22Rv1 (cell line): ENCODE measurements around the gene COL10A1.

ENCODE experiments used
- H3K27ac ChIP-seq: fragments of 450-650 bp; 2 replicates; pipeline ENCODE4 v1.5.1; 2017
- ZFX ChIP-seq: fragments of 450-650 bp; IDR thresholded peaks from 2 replicates; pipeline ENCODE4 v1.6.1; 2017; ENCODE audit warnings: antibody characterized with exemption, borderline replicate concordance
- TF ChIP-seq, protein P1 (sequence below): fragments of 450-650 bp; IDR thresholded peaks from 2 replicates; pipeline ENCODE4 v1.5.1; 2017; ENCODE audit warnings: mild to moderate bottlenecking

The COL10A1 gene

DNA sequence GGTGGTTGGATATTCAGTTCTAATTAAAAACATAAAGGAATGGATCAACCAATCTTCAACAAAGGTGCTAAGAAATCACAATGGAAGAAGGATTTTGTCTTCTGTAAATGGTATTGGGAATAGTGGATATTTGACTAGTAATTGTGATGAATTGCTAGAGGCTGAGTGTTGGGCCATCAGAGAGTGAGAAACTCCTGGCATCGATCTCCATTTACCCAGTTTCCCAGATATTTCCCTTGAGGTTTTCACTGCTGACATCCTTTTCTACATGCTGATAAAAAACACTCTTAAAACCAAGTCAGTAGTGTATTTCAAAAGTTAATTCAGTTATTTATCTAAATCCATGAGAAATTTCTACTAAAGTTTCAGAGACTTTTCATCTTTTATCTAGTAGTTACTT, 40.4 kb upstream of the COL10A1 start:
- no peak overlapping the region for H3K27ac ChIP-seq
- TF ChIP-seq ZFX: no peak
- TF ChIP-seq, protein P1, sequence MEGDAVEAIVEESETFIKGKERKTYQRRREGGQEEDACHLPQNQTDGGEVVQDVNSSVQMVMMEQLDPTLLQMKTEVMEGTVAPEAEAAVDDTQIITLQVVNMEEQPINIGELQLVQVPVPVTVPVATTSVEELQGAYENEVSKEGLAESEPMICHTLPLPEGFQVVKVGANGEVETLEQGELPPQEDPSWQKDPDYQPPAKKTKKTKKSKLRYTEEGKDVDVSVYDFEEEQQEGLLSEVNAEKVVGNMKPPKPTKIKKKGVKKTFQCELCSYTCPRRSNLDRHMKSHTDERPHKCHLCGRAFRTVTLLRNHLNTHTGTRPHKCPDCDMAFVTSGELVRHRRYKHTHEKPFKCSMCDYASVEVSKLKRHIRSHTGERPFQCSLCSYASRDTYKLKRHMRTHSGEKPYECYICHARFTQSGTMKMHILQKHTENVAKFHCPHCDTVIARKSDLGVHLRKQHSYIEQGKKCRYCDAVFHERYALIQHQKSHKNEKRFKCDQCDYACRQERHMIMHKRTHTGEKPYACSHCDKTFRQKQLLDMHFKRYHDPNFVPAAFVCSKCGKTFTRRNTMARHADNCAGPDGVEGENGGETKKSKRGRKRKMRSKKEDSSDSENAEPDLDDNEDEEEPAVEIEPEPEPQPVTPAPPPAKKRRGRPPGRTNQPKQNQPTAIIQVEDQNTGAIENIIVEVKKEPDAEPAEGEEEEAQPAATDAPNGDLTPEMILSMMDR: no peak

DNA sequence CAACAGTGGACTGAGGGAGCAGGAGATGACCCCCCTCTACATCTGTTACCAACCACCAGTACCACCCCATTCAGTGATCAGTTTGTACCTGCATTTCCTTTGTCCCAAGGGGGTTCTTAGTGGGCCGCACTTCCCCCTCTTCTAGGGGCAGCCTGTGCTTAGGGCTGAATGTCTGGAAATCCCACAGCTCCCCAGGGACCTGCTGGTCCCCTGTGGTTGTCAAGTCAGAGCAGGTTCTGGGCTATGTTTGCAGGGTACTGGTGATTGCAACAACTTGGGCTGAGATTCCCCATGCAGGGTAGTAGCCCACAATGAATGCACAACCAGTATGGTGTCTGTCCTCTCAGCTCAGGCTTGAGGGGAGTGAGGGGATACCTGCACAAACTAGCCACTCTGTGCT, 39.7 kb upstream of the COL10A1 start:
- TF ChIP-seq ZFX: no peak
- TF ChIP-seq, protein P1: no peak
- H3K27ac ChIP-seq: no peak overlapping the region

DNA sequence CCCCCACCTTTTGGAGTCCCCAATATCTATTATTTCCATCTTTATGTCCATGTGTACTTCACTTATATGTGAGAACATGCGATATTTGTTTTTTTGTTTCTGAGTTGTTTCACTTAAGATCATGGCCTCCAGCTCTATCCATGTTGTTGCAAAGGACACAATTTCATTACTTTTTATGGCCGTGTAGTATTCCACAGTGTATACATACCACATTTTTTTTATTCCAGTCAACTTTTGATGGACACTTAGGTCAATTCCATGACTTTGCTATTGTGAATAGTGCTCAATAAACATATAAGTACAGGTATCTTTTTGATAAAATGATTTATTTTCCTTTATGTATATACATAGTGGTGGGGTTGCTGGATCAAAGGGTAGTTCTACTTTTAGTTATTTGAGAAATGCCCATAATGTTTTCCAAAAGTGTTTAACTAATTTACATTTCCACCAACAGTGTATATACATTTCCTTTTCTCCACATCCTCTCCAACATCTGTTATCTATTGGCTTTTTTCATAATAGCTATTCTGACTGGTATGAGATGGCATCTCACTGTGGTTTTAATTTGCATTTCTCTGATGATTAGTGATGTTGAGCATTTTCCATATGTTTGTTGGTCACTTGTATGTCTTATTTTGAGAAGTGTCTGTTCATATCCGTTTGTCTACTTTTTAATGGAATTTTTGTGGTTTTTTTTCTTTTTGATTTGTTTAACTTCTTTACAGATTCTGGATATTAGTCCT, 34.0 kb upstream of the COL10A1 start:
- no peak overlapping the region for H3K27ac ChIP-seq
- no peak for TF ChIP-seq ZFX
- TF ChIP-seq, protein P1: no peak

DNA sequence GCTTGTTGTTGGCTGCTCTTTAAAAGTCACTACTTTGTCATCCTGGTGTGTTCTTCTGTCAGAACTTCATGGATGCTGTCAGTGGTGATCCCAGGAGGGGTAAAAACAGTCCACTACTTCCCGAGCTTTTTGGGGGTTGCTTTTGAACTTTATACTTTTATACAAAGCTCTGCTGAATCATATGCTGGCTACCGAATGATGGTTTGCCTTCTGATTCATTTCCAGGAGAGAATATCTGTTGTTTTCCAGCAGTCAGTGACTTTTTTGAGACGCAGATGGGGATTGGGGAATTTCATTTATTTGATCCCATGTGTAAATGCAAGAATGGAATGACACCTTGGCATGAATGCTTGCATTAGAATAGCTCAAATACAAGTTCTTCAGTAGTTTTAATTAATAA, 32.7 kb upstream of the COL10A1 start:
- no peak overlapping the region for H3K27ac ChIP-seq
- TF ChIP-seq, protein P1: no peak
- TF ChIP-seq ZFX: no peak

DNA sequence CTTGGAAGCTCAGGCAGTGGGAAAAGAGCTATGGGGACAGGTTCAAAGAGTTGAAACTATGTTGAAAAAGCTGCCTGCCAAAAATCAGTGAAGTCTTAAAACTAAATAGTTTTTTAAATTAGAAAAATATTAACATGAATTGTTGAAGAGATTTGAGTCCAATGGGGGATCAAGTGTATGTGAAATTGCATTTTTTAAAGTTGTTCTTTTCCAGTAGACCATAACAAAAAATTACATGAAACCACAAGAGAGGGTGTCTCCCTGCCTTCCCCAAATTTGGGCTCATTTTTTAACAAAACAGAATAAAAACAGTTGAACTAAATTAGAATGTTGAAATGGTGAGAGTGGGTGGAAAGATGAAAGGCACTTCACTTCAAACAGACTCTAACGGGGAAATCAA, 31.5 kb upstream of the COL10A1 start:
- TF ChIP-seq ZFX: no peak
- TF ChIP-seq, protein P1: no peak
- no peak overlapping the region for H3K27ac ChIP-seq

DNA sequence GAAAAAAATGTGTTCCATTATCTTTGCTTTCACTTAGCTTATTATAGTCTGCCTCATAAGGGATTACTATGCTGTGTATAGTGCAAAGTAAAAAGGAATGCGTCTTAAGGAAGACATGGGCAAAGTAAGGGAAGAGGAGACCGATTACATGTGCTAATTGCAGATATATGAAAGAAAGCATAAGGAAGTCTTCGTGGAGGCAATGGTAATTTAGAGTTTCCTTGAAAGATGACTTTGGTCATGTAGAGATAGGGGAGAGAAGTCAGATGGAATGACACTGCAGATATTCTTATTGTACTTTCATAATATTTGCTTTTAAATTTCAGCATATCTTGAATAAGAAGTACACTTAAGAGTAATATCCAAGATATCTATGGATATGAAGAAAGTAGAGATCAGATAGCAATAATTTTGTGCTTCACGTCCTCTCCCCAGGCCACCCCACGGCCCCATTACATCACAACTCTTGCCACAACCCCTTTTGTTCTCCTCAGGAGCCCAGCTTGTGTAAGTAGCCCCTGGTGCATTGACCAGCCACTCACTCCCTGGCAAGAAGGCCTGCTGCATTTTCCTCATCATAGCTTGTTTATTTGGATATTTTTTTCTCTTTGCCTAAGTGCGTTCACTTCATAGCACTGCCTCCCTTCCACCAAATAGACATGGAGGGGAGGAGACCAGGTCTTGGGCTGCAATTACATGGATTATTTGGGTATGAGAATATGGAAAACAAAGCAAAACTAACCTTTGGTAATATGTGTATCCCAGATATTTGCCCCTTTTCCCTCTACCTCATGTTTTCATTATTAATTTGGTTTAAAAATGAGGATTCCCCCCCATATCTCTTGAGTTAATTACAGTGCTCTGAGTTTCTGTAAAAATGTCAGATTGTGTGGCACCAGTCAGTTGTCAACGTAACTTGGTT, 30.7 kb upstream of the COL10A1 start:
- no peak overlapping the region for H3K27ac ChIP-seq
- TF ChIP-seq, protein P1: no peak

DNA sequence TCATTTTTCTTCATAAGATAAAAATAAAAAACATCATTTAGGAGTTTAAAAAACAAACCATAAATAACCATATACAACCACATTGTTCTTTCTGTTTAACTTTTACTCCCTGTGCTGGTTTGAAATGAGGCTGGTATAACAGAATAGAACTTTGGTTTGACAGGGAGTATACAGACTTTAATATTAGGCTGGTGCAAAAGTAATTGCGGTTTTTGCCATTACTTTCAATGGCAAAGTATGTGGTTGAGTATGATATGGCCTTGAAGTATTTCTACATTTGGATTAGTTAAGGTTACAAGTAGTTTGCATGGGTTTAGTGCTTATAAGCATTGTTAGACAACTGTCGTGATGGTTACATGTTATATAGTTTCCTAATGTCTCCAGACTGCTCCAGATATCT, 29.0 kb upstream of the COL10A1 start:
- no peak overlapping the region for H3K27ac ChIP-seq
- TF ChIP-seq, protein P1: no peak
- TF ChIP-seq ZFX: no peak
